ENCODE data around the gene COMMD9. TPM values are rescaled to one million over a fixed set of nuclear protein-coding genes. Genes with fewer than 3 reads are reported as not detected.

The COMMD9 gene
- polyA plus RNA-seq, 1 of the 3 experiments (the other 2 are of a cell fraction), result 44.2 TPM

GRCh38 chr11:36266767-36267166, 22.5 kb downstream of the COMMD9 start (continued):
- TF ChIP-seq IRF3 (IDR thresholded peaks at IDR 0.05; ENCODE audit: low read depth, low read length) (no peak), RCOR1 (IDR thresholded peaks at IDR 0.05; ENCODE audit: low read length) (no peak), PBX3 (IDR thresholded peaks at IDR 0.05) (no peak), FOXM1 (IDR thresholded peaks at IDR 0.05; ENCODE audit: low read depth) (no peak), MXI1 (IDR thresholded peaks at IDR 0.05; ENCODE audit: low read depth, low read length) (no peak)

GRCh38 chr11:36265793-36266628, 23.2 kb downstream of the COMMD9 start:
- 14% methylated on average over 11 of the region's 13 CpGs for WGBS (ENCODE audit: low lambda C conversion rate)
- POLR2A ChIA-PET, result interaction anchor here (1.0 kb wide), 1 partner anchor 651 kb away, joined by 3 read pairs; no protein-coding TSS in a partner anchor
- Histone ChIP-seq H3K27ac (ENCODE audit: low read depth in 2 of 2, low read length in 1 of 2) (no peak overlapping the region), H3K4me1 (ENCODE audit: control insufficient read depth in 1 of 2, insufficient read depth in 2 of 2, low read depth in 1 of 2, low read length in 1 of 2) (peaks cover 0 to 6% of the 10 kb centered on the region in 2 experiments; a peak in 1 of 4 replicates), H2AFZ (ENCODE audit: low read depth) (no peak overlapping the region), H3K27me3 (ENCODE audit: insufficient read depth) (no peaks in the 10 kb centered on the region), H3K9me2 (no peaks in the 10 kb centered on the region), H4K20me1 (ENCODE audit: insufficient read depth) (no peaks in the 10 kb centered on the region), H3K4me2 (no peak overlapping the region), H3K9ac (no peak overlapping the region), H3K79me2 (ENCODE audit: insufficient read depth) (no peaks in the 10 kb centered on the region), H3K4me3 (ENCODE audit: low read depth in 2 of 2, low read length in 1 of 2) (no peak overlapping the region; a peak in 1 of 4 replicates), H3K36me3 (replicated peaks in 1 of 2; ENCODE audit: control insufficient read depth in 1 of 2, insufficient read depth in 2 of 2, low read length in 1 of 2) (peaks cover 4% of the 10 kb centered on the region in 2 experiments), H3F3A (replicated peaks; ENCODE audit: insufficient read depth) (no peaks in the 10 kb centered on the region), H3K9me3 (no peaks in the 10 kb centered on the region)
- no peak for TF ChIP-seq TEAD4 (IDR thresholded peaks at IDR 0.05; ENCODE audit: borderline replicate concordance, insufficient read depth)
- TF ChIP-seq SMC3 (IDR thresholded peaks at IDR 0.05; ENCODE audit: low read depth, low read length), result peak; percentile 89
- TF ChIP-seq, protein P1, sequence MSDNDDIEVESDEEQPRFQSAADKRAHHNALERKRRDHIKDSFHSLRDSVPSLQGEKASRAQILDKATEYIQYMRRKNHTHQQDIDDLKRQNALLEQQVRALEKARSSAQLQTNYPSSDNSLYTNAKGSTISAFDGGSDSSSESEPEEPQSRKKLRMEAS (IDR thresholded peaks at IDR 0.05; ENCODE audit: low read depth), result no peak
- no peak for TF ChIP-seq IRF3 (IDR thresholded peaks at IDR 0.05; ENCODE audit: low read depth, low read length)
- peak; percentile 91 for TF ChIP-seq RAD21 (IDR thresholded peaks at IDR 0.05; ENCODE audit: low read length)
- TF ChIP-seq, protein P2, sequence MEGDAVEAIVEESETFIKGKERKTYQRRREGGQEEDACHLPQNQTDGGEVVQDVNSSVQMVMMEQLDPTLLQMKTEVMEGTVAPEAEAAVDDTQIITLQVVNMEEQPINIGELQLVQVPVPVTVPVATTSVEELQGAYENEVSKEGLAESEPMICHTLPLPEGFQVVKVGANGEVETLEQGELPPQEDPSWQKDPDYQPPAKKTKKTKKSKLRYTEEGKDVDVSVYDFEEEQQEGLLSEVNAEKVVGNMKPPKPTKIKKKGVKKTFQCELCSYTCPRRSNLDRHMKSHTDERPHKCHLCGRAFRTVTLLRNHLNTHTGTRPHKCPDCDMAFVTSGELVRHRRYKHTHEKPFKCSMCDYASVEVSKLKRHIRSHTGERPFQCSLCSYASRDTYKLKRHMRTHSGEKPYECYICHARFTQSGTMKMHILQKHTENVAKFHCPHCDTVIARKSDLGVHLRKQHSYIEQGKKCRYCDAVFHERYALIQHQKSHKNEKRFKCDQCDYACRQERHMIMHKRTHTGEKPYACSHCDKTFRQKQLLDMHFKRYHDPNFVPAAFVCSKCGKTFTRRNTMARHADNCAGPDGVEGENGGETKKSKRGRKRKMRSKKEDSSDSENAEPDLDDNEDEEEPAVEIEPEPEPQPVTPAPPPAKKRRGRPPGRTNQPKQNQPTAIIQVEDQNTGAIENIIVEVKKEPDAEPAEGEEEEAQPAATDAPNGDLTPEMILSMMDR (IDR thresholded peaks at IDR 0.05), result peak; percentile 93
- no peak for TF ChIP-seq RCOR1 (IDR thresholded peaks at IDR 0.05; ENCODE audit: low read length)
- TF ChIP-seq USF2 (IDR thresholded peaks at IDR 0.05; ENCODE audit: borderline replicate concordance, low read depth, low read length), result no peak
- no peak for TF ChIP-seq CHD2 (IDR thresholded peaks at IDR 0.05; ENCODE audit: low read length, partially characterized antibody)
- no peak for TF ChIP-seq TAF1 (IDR thresholded peaks at IDR 0.05; ENCODE audit: borderline replicate concordance, low read depth, low read length)
- TF ChIP-seq, protein P3, sequence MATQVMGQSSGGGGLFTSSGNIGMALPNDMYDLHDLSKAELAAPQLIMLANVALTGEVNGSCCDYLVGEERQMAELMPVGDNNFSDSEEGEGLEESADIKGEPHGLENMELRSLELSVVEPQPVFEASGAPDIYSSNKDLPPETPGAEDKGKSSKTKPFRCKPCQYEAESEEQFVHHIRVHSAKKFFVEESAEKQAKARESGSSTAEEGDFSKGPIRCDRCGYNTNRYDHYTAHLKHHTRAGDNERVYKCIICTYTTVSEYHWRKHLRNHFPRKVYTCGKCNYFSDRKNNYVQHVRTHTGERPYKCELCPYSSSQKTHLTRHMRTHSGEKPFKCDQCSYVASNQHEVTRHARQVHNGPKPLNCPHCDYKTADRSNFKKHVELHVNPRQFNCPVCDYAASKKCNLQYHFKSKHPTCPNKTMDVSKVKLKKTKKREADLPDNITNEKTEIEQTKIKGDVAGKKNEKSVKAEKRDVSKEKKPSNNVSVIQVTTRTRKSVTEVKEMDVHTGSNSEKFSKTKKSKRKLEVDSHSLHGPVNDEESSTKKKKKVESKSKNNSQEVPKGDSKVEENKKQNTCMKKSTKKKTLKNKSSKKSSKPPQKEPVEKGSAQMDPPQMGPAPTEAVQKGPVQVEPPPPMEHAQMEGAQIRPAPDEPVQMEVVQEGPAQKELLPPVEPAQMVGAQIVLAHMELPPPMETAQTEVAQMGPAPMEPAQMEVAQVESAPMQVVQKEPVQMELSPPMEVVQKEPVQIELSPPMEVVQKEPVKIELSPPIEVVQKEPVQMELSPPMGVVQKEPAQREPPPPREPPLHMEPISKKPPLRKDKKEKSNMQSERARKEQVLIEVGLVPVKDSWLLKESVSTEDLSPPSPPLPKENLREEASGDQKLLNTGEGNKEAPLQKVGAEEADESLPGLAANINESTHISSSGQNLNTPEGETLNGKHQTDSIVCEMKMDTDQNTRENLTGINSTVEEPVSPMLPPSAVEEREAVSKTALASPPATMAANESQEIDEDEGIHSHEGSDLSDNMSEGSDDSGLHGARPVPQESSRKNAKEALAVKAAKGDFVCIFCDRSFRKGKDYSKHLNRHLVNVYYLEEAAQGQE (IDR thresholded peaks at IDR 0.05; ENCODE audit: low read depth, low read length), result no peak
- TF ChIP-seq SIN3A (IDR thresholded peaks at IDR 0.05; ENCODE audit: borderline replicate concordance, low read depth, low read length), result no peak
- TF ChIP-seq FOXJ3 (CRISPR knock-in tag; IDR thresholded peaks at IDR 0.05), result no peak
- no peak for TF ChIP-seq YY1 (IDR thresholded peaks at IDR 0.05; ENCODE audit: low read depth)
- CTCF ChIA-PET, result interaction anchor here (0.5 to 8.1 kb wide), 72 partner anchors 9 to 802 kb away, joined by 3 to 88 read pairs (median 4); partner anchors contain the start of gene FJX1
- DNase-seq, result peak; percentile 81
